GM21381 (cell line): ENCODE data around the gene APBA3.

ENCODE experiments used
- ATAC-seq: cut with Tn5 transposase; IDR thresholded peaks from one replicate; pipeline ENCODE4 v1.9.1; 2021; ENCODE audit warnings: mild to moderate bottlenecking, moderate library complexity; ENCODE audit not compliant: unreplicated experiment

APBA3 gene

DNA sequence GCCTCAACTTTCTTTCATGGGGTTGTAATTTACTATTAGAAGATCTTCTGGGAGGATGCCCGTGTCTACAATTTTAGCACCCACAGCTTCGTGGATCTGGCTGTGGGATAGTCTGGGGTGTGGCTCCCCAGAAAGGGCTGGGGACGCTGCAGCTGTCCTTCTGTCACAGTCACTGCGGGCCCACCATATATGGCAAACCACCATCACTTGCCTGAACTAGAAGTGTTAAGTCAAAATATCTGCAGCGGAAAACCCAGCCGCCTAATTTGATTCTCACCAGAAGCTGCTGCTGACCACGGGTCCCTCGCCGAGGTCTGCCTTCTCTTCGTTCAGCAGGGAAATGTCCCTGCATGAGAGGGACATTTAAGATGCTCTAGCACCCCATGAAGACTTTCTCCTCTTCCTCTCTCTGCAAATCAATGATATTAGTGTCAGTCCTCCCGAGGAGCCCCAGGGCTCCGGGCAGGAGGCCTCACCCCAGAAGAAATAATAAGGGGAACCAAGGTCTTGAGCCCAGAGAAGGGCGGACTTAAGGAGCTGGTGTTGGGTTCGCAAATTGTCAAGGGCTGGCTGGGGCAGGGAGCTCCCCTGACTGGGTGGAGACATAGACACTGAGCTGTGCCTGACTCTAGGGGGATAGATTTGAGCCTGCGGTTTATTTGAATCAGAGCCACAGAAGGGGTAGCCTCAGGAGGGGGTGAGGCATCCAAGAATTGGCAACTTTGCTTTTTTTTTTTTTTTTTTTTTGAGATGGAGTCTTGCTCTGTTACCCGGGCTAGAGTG, 27.7 kb upstream of the APBA3 start:
- ATAC-seq = no peak

DNA sequence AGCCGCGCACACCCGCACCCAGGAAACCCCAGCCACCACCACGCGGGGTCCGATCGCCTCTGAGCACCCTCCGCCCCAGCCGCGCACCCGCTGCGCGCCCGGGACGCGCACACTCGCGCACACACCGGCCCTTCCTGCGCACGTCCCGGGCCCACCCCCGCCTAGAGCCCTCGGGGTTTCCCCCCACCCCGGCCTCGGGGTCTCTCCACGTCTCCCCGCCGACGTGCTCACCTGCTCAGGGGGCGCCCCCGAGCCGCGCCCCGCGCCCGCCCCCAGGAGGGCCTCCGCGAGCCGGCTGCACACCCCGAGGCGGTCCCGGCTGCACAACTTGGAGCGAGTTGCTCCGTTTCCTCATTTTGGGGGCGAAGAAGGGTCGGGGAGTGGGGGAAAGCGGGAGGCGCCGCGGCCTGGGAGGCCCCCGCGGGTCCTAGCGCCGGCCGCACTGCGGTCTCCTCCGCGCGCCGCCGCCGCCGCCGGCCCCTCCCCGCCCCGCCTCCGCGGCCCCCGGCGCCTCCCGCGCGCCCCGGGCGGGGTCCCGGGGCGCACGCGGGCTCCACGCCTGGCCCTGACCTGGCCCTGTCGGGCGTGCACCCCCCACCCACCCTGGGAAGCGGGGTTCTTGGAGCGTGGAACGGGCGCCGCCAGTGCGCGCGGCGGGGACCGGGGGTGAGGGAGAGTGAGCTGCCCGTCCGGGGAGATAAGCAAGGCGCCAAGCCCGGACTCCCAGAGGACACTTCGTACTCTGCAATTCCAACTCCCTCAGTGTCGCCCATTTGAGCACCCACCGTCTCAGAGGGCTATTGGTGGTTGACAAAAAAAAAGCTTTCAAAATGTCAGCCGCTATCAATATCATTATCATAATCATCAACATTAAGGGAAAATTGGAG, 24.7 kb upstream of the APBA3 start, which contains the start of gene MATK:
Gene MATK (minus strand): TSS at position 444 of the 887 bp plus-strand sequence. CDS start 1,246 bp downstream, outside the sequence.
- no peak for ATAC-seq

DNA sequence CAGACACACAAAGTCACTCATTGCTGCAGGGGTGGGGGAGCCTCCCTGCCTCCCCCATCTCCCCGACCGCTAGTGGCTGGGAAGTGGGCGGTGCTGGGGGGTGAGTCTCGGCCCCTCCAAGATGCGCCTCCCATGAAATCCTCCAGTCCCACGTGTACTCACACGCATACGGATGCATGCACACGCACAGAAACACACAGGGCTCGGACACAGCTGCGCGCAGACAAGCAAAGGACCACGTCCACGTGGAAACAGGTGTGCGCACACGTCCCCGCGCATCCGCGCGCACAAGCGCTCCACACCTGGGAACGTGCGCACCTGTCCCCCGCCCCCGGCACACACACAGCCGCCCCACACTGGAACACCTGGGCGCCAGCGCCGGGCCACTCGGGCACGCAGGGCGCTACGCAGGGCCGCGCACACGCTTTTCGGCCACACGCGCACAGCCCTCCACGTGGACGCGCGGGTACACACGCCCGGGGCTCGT, 24.0 kb upstream of the APBA3 start:
- ATAC-seq = no peak

DNA sequence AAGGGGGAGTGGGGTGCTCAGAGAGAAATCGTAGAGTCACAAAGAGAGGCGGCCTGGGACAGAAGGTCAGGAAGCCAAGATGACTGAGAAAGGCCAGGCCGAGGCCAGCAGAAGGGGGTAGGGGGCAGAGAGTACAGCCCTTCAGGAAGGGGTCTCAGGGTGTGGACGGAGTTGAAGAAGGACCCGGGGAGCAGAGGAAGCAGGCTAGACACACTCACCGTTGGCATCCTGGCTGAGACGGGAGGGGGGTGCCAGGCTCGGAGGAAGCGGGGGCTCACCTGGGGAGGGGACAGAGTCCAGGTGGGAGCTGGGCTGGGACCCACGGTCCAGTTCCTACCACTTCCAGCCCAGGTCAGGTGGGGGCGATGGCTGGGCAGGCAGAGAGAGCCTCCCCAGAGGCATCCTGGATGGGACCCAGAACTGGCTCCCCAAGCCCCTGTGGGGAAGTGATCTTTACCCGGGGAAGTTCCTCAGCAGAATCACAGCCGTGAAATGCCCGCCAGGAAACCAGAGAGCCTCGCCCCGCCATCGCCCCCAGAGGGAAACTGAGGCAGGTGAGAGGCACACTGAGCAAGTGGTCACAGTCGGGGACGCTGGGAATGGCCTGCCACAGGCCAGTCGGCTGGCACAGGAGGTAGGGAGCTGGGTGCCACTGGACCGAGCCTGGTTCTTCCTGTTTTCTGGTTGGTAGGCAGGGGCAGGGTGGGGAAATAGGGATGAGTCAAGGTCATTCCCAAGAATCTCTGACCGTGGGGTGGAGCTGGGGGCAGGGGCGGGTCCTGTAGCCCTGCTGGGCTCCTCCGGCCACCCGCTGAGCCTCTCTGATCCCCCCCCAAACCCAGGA, 23.3 kb upstream of the APBA3 start:
- ATAC-seq = no peak

DNA sequence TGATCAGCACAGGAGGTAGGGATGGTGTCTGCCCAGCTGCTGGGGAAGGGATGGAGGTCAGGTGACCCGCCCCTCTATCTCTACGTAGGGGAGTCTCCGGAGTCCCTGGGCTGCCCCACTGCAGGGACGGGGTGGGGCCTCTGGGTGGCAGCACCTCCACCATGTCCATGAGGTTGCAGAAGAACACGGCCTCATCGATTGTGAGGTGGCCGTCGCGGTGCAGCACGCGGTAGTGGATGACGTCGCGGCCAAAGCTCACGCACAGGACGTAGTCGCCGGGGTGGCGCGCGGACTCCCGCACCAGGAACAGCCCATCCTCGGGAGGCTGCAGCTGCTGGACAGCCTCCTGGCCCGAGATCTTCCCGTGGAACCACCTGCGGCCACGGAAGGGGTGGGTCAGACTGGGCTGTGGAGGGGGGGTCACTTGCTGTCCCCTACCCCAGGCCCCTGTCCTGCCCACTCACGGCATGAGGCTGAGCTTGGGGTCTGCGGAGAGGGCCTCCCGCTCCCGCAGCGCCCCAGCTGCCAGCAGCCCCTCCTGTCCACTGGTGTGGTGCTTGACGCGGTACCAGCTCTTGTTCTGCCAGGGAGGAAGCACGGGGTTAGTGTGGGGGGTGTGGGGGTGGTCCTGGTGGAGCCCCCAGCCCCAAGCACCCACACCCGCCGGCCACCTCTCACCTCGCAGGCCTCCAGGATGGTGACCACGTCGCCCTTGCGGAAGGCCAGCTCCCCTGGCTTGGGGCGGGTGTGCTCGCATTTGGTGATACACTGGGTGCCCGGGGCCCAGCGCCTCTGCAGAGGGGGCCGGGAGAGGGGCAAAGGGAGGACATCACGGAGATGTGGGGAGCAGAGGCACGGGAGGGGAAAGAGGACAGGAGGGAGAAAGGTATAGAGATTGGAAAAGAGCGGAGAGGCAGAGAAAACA, 22.4 kb upstream of the APBA3 start:
- no peak for ATAC-seq

DNA sequence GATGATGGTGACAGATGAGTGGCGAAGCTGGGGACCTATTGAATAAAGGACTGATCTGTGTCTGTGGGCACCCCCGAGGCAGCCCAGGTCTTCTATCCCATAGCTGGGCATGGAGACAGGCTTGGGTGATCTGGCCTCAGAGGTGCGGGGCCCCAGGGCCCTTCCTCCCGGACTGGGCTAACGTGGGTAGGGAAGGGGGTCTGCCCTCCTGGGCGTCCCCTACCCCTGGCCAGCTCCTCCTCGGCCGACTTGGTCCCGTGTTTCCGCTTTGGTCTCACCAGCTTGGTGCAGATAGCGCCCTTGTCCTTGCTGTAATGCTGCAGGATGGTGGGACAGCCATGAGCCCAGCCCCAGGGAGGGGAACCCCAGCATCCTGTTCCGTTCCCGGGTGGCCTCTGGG, 21.4 kb upstream of the APBA3 start:
- ATAC-seq = no peak

DNA sequence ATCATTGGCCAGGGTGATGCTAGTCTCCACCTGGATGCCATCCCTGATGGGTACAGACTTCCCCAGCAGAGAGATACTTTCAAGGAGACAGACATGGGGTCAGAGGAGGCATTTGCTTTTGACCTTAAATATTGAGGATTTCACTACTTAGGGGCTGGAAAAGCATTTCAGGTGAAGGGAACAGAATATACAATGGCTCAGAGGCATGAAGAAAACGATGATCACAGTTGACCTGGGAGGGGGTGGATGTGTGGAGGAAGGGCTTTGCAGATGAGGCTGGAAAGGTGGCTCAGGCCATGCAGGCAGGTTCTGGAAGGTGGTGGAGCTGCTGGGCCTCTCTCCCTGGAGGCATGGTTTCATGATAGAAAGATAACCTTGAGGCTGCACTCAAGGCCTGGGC, 20.8 kb upstream of the APBA3 start:
- ATAC-seq = no peak

DNA sequence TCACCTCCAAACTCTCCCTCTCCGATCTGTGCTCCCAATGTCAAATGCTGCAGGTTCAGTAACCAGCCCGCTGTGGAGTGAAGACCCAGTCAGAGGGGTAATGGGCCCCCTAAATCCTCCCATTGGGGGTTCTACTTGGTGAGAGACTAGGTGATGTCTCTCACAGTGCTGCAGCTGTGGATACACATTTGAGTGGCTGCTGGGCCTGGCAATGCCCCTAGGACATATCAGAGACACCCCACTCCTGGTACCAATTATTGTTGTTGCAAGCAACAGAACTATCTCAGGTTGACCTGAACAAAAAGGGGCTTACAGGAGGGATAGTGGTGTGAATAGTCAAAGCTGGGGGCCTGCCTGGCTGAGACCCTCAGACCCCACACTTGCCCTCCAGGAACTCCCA, 20.1 kb upstream of the APBA3 start:
- no peak for ATAC-seq

DNA sequence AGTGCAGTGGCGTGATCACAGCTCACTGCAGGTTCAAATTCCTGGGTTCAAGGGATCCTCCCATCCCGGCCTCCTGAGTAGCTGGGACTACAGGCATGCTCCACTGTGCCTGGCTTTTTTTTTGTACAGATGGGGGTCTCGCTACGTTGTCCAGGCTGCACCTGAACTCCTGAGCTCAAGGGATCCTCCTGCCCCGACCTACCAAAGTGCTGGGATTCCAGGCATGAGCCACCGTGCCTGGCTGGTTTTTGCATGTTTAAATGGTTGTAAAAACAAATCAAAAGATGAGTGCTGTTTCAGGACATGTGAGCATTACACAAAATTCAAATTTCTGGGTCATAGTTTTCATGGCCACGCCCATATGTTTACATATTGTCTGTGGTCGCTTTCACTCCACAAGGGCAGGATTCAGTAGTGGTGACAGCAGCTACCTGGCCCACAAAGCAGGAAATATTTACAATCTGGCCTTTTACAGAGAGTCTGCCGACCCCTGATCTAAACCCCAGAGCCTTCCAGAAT, 19.4 kb upstream of the APBA3 start:
- no peak for ATAC-seq

DNA sequence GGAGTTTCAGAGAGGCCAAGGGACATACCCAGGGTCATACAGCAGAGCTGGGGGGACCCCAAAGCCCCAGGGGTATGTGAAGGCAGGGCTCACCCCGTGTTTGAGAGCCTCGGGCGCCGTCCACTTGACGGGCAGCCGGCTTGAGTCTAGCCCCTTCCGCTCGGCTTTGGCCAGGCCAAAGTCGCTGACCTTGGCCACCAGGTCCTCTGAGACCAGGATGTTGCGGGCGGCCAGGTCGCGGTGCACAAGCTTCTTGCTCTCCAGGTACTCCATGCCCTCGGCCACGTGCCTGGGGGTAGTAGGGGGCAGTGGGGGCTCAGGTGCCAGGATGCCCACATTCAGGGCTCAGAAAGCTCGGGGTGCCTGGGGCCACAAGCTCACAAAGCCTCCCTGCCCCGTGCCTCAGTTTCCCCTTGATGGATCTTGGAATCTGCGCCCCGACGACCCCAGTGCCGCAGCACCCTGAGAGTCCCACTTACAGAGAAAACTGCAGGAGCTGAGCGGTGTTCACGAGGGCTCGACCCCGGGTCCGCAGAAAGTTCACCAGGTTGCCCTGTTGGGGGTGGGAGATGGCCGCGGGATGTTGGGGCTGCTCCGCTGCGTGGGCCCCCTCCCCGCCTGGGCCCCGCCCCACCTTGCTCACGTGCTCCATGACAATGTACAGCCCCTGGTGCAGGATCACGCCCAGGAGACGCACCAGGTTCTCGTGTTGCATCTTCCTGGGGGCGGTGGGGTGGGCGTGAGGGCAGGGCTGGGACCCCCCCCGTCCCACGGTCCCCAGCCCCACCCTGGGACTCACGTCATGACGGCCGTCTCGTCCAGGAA, 17.6 kb upstream of the APBA3 start:
- ATAC-seq = no peak

DNA sequence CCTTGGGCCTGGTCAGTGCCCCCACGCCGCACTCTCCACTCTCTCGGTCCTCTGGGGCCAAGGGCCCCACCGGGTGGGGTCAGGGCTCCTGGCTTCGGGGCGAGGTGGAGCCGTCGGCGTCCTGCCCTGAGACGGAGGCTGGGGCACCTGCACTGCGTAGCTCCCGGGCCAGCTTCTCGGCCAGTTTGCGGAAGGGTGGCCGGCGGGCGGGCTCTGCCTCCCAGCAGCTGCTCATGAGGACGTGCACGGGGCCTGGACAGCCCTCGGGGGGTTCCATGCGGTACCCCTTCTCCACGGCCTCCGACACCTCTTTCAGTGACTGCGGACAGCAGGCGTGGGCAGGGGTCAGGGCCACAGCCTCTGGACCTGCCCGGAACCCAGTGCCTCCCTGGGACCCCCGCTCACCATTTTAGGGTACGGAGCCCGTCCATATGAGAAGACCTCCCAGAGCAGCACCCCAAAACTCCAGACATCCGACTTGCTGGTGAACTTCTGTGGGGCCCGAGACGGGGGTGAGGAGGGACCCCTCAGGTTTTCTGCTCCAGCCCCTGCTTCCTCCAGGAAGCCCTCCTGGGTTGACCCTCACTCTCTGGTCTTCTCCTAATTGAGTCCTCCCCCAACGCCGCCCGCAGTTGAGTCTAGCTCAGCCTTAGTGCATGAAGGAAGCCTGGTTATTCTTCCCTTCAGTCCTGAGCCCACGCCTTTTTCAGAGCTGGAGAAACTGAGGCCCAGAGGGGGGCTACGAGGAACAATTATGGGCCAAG, 16.8 kb upstream of the APBA3 start:
- ATAC-seq = no peak

DNA sequence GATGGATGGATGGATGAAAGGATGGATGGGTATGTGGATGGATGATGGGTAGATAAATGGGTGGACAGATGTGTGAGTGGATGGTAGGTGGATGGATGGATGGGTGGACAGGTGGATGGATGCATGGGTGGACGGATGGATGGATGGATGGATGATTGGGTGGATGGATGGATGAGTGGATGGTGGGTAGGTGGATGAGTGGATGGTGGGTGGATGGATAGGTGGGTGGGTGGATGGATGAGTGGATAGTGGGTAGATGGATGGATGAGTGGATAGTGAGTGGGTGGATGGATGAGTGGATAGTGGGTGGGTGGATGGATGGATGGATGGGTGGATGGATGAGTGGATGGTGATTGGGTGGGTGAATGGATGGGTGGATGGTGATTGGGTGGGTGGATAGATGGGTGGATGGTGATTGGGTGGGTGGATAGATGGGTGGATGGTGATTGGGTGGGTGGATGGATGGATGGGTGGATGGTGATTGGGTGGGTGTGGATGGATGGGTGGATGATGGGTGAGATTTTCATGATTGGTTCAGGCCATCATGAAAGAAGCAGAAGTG, 15.1 kb upstream of the APBA3 start:
- no peak for ATAC-seq

DNA sequence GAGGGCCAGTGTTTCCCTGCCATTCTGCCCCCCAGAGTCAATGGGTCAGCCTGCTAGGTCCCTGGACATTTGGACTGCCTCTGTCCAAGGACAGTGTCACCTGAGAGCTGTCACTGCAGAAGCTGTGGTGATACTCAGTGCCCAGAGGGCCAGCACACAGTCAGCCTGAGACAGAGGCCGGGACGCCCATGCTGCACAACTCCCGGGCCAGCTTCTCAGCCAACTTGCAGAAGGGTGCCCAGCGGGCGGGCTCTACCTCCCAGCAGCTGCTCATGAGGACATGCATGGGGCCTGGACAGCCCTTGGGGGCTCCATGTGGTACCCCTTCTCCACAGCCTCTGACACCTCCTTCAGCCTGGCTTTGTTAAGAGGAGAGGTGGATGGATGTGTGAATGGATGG, 14.3 kb upstream of the APBA3 start:
- no peak for ATAC-seq

DNA sequence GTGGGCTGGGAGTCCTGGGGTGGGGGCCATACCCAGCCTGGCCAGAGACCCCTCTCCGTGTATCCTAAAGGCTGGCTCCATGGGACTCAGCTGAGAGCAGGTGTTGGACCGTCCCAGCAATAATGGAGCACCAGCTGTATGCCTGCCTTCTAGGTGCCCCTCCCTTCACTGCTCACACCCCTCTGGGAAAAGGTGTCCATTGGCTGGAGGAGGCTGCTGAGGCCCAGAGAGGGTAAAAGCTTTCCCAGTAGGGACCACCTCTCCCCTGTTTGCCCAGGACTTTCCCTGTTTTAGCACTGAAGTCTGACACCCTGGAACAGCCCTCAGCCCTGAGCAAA, 13.9 kb upstream of the APBA3 start:
- ATAC-seq = no peak

DNA sequence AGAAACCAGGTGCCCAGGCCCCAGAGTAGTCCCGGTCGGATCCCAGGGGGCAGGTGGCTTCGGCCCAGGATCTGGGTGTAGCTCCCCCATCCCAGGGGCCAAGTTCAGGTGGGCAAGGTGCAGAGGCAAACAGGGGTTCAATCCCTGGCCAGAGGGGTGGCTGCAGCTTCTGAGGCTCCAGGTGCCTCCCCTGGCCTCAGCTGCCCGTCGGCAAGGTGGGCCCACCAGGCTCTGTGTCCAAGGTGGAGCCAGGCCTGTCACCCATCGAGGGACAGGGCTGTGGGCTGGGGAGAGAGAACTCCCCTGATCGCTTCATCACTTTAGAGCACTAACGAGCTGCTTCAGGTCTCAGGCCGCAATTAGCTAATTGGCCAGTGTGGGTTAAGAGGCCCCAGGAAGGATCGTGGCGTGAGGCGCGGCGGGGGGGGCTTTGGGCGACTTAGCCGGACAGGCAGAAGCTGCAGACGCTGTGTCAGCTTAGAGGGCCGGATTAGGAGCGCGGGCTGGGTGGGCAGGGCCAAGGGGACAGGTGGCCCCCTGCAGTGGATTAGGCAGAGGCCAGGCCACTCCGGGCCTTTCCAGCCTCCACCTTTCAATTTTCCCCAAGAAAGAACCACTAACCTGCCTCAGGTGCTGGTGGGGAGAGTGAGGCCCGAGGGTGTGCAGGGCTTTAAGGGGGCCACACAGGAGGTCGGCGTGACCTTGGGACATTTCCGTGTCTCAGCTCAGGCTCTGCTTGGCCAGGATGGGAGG, 13.3 kb upstream of the APBA3 start:
- ATAC-seq = no peak

DNA sequence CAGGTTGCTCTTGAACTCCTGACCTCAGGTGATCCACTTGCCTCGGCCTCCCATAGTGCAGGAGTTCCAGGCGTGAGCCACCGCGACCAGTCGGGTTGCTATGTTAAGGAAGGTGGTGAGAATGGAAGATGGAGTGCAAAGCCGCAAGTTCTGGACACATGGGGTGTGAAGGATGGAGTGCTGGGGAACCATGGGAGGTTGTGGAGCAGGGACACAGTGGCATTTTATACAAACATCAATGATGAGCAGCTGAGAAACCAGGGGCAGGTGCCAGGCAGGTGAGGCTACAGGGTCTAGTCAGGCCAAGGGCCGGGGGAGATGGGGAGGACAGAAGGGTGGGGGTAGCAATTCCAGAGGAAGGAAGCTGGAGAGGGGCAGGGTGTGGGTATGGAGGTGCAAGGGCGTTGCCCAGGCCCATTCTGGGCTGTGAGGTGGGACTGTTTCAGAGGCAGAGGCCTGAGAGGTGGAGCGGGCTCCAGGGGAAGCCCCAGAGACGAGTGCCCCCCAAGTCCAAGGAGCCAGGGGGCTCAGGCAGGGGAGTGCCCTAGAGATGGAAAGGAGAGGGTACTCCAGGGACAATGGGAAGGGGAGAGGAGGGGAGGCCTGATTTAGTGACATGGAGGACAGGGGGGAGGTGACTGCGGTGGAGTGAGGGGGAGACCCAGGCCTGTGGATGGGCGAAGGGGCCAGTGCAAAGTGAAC, 12.5 kb upstream of the APBA3 start:
- ATAC-seq = no peak
